HAP-1 (cell line): ENCODE results near the gene MYEOV.

Source experiments
- DNase-seq, 2 experiments: peaks; one replicate each; pipeline ENCODE4 v3.0.0-alpha.2; 2016 to 2020; ENCODE audit warnings: low spot score in 2 of 2
- H3K27me3 ChIP-seq: fragments of 250-450 bp; sonication (Bioruptor Pico); 2 replicates; pipeline ENCODE4 v1.5.1; 2020; ENCODE audit warnings: low read depth, mild to moderate bottlenecking, moderate library complexity
- H3K36me3 ChIP-seq: fragments of 250-450 bp; sonication (Bioruptor Pico); replicated peaks from 2 replicates; pipeline ENCODE4 v1.5.1; 2020; ENCODE audit warnings: mild to moderate bottlenecking
- H3K4me1 ChIP-seq: fragments of 250-450 bp; sonication (Bioruptor Pico); 2 replicates; pipeline ENCODE4 v1.5.1; 2020; ENCODE audit warnings: mild to moderate bottlenecking
- H3K4me3 ChIP-seq: fragments of 250-450 bp; sonication (Bioruptor Pico); 2 replicates; pipeline ENCODE4 v1.5.1; 2020; ENCODE audit warnings: mild to moderate bottlenecking, moderate library complexity
- H3K9me3 ChIP-seq: fragments of 250-450 bp; sonication (Bioruptor Pico); 2 replicates; pipeline ENCODE4 v1.5.1; 2020; ENCODE audit warnings: mild to moderate bottlenecking, moderate library complexity
- in situ Hi-C: fragments of 300-500 bp; cut with MboI; formaldehyde crosslinking; loops from 3 replicates; pipeline ENCODE4 v1.14.3; 2020; ENCODE audit warnings: low sequenced_read_pairs, inconsistent platforms, mixed read lengths

Gene MYEOV

GRCh38 chr11:69259096-69259495, 34.9 kb upstream of the MYEOV start:
- no peak overlapping the region for H3K4me3 ChIP-seq
- no peaks in the 10 kb centered on the region for H3K4me1 ChIP-seq
- no peaks in the 10 kb centered on the region for H3K9me3 ChIP-seq
- no peaks in the 10 kb centered on the region for H3K36me3 ChIP-seq
- no peaks in the 10 kb centered on the region for H3K27me3 ChIP-seq
- in situ Hi-C loops: no loop called here
- DNase-seq: no peak

DNA sequence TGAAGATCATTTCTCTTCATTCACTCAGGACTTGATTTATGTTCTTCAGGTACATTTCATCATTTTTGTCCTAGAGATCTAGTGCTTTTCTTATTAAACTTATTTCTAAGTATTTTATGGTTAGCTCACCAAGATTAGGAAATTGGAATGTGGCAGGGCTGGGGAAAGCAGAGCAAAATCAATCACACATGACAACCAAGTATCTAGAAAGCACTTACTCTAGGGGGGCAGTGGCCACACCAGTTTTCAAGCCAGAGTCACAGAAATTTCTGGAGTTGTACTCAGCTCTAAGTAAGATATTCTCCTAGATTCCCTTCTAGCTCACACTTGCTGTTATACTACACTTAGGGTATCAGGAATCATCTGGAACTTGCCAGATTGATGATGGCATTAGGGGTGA, 33.3 kb upstream of the MYEOV start:
- Histone ChIP-seq H3K9me3 (no peaks in the 10 kb centered on the region), H3K4me3 (no peak overlapping the region), H3K27me3 (no peaks in the 10 kb centered on the region), H3K36me3 (no peaks in the 10 kb centered on the region), H3K4me1 (no peaks in the 10 kb centered on the region)
- no peak for DNase-seq
- in situ Hi-C loops: no loop called here

- Histone ChIP-seq H3K4me1 (no peaks in the 10 kb centered on the region), H3K27me3 (no peaks in the 10 kb centered on the region), H3K36me3 (no peaks in the 10 kb centered on the region), H3K4me3 (no peak overlapping the region), H3K9me3 (no peaks in the 10 kb centered on the region)
- in situ Hi-C loops: no loop called here
- DNase-seq: no peak
These were observed 32.8 kb upstream of the MYEOV start for GRCh38 chr11:69261116-69261515.

GRCh38 chr11:69262918-69263735, 30.8 kb upstream of the MYEOV start:
- H3K36me3 ChIP-seq: no peaks in the 10 kb centered on the region
- DNase-seq: no peak
- no peak overlapping the region for H3K4me3 ChIP-seq
- in situ Hi-C loops: no loop called here
- no peaks in the 10 kb centered on the region for H3K4me1 ChIP-seq
- no peaks in the 10 kb centered on the region for H3K27me3 ChIP-seq
- H3K9me3 ChIP-seq: no peaks in the 10 kb centered on the region

- no peak for DNase-seq
- H3K36me3 ChIP-seq: no peaks in the 10 kb centered on the region
- no peaks in the 10 kb centered on the region for H3K4me1 ChIP-seq
- no peak overlapping the region for H3K4me3 ChIP-seq
- in situ Hi-C loops: no loop called here
- no peaks in the 10 kb centered on the region for H3K27me3 ChIP-seq
- no peaks in the 10 kb centered on the region for H3K9me3 ChIP-seq
These were observed 30.3 kb upstream of the MYEOV start for GRCh38 chr11:69263736-69264052.

GRCh38 chr11:69264486-69264885, 29.5 kb upstream of the MYEOV start:
- Histone ChIP-seq H3K27me3 (no peaks in the 10 kb centered on the region), H3K4me1 (no peaks in the 10 kb centered on the region), H3K9me3 (no peaks in the 10 kb centered on the region), H3K4me3 (no peak overlapping the region), H3K36me3 (no peaks in the 10 kb centered on the region)
- DNase-seq: no peak
- in situ Hi-C loops: no loop called here

- in situ Hi-C loops: no loop called here
- no peaks in the 10 kb centered on the region for H3K36me3 ChIP-seq
- H3K9me3 ChIP-seq: no peaks in the 10 kb centered on the region
- no peak for DNase-seq
- H3K4me3 ChIP-seq: no peak overlapping the region
- no peaks in the 10 kb centered on the region for H3K4me1 ChIP-seq
- no peaks in the 10 kb centered on the region for H3K27me3 ChIP-seq
These were observed 28.7 kb upstream of the MYEOV start for GRCh38 chr11:69265210-69265609.

- no peaks in the 10 kb centered on the region for H3K27me3 ChIP-seq
- no peak for DNase-seq
- in situ Hi-C loops: no loop called here
These were observed 27.9 kb upstream of the MYEOV start for GRCh38 chr11:69265911-69266510.

GRCh38 chr11:69267395-69267805, 26.6 kb upstream of the MYEOV start:
- no peaks in the 10 kb centered on the region for H3K4me1 ChIP-seq
- no peaks in the 10 kb centered on the region for H3K36me3 ChIP-seq
- H3K4me3 ChIP-seq: no peak overlapping the region
- H3K27me3 ChIP-seq: no peaks in the 10 kb centered on the region
- in situ Hi-C loops: no loop called here
- H3K9me3 ChIP-seq: no peaks in the 10 kb centered on the region
- DNase-seq: no peak

More at GRCh38 chr11:69265911-69266510, 27.9 kb upstream of the MYEOV start:
- no peak overlapping the region for H3K4me3 ChIP-seq
- H3K36me3 ChIP-seq: no peaks in the 10 kb centered on the region
- H3K4me1 ChIP-seq: no peaks in the 10 kb centered on the region
- no peaks in the 10 kb centered on the region for H3K9me3 ChIP-seq

DNA sequence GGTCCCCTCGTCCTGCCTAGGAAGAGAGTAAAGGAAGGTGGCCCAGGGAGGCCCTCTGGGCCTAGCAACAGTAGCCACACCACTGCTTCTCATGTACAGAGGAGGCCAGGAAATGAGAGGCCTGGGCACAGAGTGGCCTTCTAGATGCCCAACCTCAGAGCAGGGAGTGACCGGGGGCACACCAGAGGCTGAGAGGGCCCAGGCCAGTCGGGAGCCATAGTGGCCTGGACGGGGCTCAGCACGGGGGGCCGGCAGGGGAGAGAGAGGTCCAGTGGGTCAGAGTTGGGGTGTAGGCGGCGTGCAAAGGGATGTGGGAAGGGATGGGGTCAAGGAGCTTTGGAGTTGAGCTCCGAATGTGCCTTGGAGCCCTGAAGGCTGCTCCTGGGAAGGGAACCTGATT, 25.0 kb upstream of the MYEOV start:
- Histone ChIP-seq H3K36me3 (no peaks in the 10 kb centered on the region), H3K4me1 (no peaks in the 10 kb centered on the region), H3K27me3 (no peaks in the 10 kb centered on the region), H3K4me3 (no peak overlapping the region), H3K9me3 (no peaks in the 10 kb centered on the region)
- in situ Hi-C loops: no loop called here
- no peak for DNase-seq

- H3K27me3 ChIP-seq: no peaks in the 10 kb centered on the region
- no peaks in the 10 kb centered on the region for H3K36me3 ChIP-seq
- in situ Hi-C loops: no loop called here
- no peak overlapping the region for H3K4me3 ChIP-seq
- no peaks in the 10 kb centered on the region for H3K4me1 ChIP-seq
- no peaks in the 10 kb centered on the region for H3K9me3 ChIP-seq
- DNase-seq: no peak
These were observed 24.6 kb upstream of the MYEOV start for GRCh38 chr11:69269388-69269787.

DNA sequence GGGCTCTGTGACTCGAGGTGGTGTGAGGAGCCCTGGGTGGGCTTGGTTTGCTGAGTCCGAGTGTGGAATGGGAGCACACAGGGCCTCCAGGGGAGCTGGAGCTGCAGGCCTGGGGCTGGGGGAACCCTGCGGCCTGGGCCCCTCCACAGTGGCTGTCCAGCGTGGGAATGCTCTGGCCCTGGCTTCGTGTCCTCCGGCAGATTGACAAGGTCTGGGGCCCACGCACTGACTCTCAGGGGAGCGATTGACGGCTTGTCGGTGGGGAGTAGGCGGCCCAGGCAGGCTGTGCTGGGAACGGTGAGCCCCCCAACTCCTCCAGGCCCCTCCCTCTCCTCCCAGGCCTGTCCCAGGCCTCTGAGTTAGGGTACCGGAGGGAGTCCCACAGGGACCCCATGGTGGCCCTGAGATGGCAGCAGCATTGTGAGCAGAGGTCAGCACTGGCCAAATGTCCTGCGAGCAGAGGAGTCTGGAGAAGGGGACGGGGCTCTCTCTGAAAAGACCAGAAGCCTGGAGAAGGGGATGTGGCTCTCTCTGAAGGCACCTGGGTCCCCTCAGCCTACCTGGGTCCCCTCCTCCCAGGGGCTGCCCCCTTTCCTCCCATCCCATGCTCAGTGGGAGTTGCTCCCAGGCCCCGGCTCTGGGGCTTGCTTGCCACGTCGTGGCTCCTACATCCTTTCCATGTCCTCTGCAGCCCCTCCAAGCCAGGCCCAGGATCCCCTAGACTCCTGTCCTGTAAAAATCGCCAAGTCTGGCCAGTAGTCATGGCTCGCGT, 23.8 kb upstream of the MYEOV start:
- no peaks in the 10 kb centered on the region for H3K4me1 ChIP-seq
- no peaks in the 10 kb centered on the region for H3K36me3 ChIP-seq
- in situ Hi-C loops: no loop called here
- no peaks in the 10 kb centered on the region for H3K9me3 ChIP-seq
- H3K27me3 ChIP-seq: no peaks in the 10 kb centered on the region
- DNase-seq: no peak
- H3K4me3 ChIP-seq: no peak overlapping the region

DNA sequence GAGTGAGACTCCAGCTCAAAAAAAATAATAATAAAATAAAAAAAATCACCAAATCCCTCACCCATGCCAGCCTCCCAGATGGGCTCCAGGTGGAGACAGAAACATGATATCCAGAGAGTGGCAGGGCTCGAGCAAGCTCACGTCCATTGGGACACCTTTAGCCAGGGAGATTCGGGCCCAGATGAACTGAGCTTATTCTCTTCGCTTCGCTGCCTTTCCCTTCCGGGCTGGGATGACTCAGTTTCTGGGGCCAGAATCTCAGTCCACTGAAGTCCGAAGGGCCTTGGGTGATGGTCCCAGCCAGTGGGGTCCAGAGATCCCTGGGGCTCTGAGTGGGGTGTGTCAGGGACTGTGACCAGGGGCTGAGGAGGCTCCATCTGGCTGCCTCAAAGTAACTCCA, 23.0 kb upstream of the MYEOV start:
- in situ Hi-C loops: no loop called here
- Histone ChIP-seq H3K36me3 (no peaks in the 10 kb centered on the region), H3K9me3 (no peaks in the 10 kb centered on the region), H3K27me3 (no peaks in the 10 kb centered on the region), H3K4me1 (no peaks in the 10 kb centered on the region), H3K4me3 (no peak overlapping the region)
- DNase-seq: no peak

DNA sequence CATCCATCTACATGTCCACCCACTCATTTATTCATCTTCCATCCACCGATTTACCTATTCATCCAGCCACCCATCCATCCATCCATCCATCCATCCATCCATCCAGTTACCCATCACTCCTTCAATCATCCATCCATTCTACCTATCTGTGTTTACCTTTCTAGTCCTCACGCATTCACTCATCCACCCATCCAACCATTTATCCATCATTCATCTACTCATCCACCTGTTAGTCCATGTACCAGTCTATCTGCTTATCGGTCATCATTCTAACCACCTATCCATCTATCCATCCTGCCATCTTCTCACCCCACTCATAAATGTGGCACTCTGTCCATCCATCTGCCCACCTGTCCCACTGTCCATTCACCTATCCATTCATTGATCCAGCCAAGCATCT, 21.9 kb upstream of the MYEOV start:
- in situ Hi-C loops: no loop called here
- no peak for DNase-seq

More for the DNA sequence above, 21.9 kb upstream of the MYEOV start:
- H3K27me3 ChIP-seq: peaks cover 2% of the 10 kb centered on the region; the same call in 1 of the 2 replicates
- no peaks in the 10 kb centered on the region for H3K36me3 ChIP-seq
- no peak overlapping the region for H3K4me3 ChIP-seq
- H3K9me3 ChIP-seq: no peaks in the 10 kb centered on the region
- no peaks in the 10 kb centered on the region for H3K4me1 ChIP-seq
